Measurements from ENCODE around the gene GOT2.
"Not testable (repeated sequence)": the region's sequence is repeated elsewhere in the genome, so short reads cannot be mapped to it uniquely, and the experiment has no call there.

GOT2 gene

GRCh38 chr16:58699151-58699550, 35.0 kb downstream of the GOT2 start:
- DNase-seq (ENCODE audit: low spot score), result no peak
- Histone ChIP-seq H3K23ac (ENCODE audit: low read depth, low read length, poor library complexity) (no peak overlapping the region), H3K18ac (ENCODE audit: low read length) (no peak overlapping the region), H3K27me3 (ENCODE audit: control insufficient read depth in 3 of 3, insufficient read depth in 3 of 3, low read depth in 1 of 3, low read length in 3 of 3) (peaks cover 0 to 3% (median 0%) of the 10 kb centered on the region in 3 experiments), H3K4me3 (ENCODE audit: low read length in 2 of 2) (no peak overlapping the region), H3K14ac (ENCODE audit: low read length) (no peak overlapping the region), H2AFZ (ENCODE audit: low read length) (no peak overlapping the region), H2BK5ac (ENCODE audit: low read length) (no peak overlapping the region), H4K8ac (ENCODE audit: low read depth, low read length) (no peak overlapping the region), H2BK12ac (ENCODE audit: low read length) (no peak overlapping the region), H3K79me1 (ENCODE audit: low read depth, low read length) (no peaks in the 10 kb centered on the region), H3K4me2 (ENCODE audit: insufficient read depth, low read length, poor library complexity, severe bottlenecking) (no peak overlapping the region), H2BK120ac (ENCODE audit: low read depth, low read length) (no peak overlapping the region), H3K36me3 (replicated peaks in 1 of 2; ENCODE audit: control insufficient read depth in 2 of 2, insufficient read depth in 2 of 2, low read length in 2 of 2) (no peaks in the 10 kb centered on the region), H2AK5ac (ENCODE audit: low read depth, low read length) (no peak overlapping the region), H3K4ac (ENCODE audit: low read length) (no peak overlapping the region), H3K4me1 (ENCODE audit: control insufficient read depth in 2 of 2, insufficient read depth in 1 of 2, low read depth in 1 of 2, low read length in 2 of 2) (no peaks in the 10 kb centered on the region), H3K9ac (ENCODE audit: low read depth, low read length, poor library complexity) (no peak overlapping the region), H4K91ac (ENCODE audit: low read depth, low read length, poor library complexity) (no peak overlapping the region), H3K27ac (replicated peaks; ENCODE audit: low read length) (no peak overlapping the region), H2BK15ac (ENCODE audit: low read length) (no peak overlapping the region), H3K9me3 (replicated peaks in 1 of 2; ENCODE audit: control insufficient read depth in 2 of 2, insufficient read depth in 1 of 2, low read depth in 1 of 2, low read length in 2 of 2) (no peaks in the 10 kb centered on the region)
- WGBS, 2 donors (ENCODE audit: extremely low coverage in 2 of 2, insufficient read length in 2 of 2, insufficient replicate concordance in 1 of 2), result no CpG with 5 or more reads among the region's 4 CpGs

- no peak overlapping the region for H3K9ac ChIP-seq (ENCODE audit: low read depth, low read length, poor library complexity)
Observed at GRCh38 chr16:58695368-58695767, 38.7 kb downstream of the GOT2 start.

GRCh38 chr16:58692450-58692849, 41.7 kb downstream of the GOT2 start:
- Histone ChIP-seq H3K4me3 (ENCODE audit: low read length in 2 of 2) (no peak overlapping the region), H3K18ac (ENCODE audit: low read length) (no peak overlapping the region), H2BK120ac (ENCODE audit: low read depth, low read length) (no peak overlapping the region), H3K36me3 (replicated peaks in 1 of 2; ENCODE audit: control insufficient read depth in 2 of 2, insufficient read depth in 2 of 2, low read length in 2 of 2) (no peaks in the 10 kb centered on the region), H3K9ac (ENCODE audit: low read depth, low read length, poor library complexity) (no peak overlapping the region), H3K27ac (replicated peaks; ENCODE audit: low read length) (no peak overlapping the region), H2BK15ac (ENCODE audit: low read length) (no peak overlapping the region), H4K91ac (ENCODE audit: low read depth, low read length, poor library complexity) (no peak overlapping the region), H2BK12ac (ENCODE audit: low read length) (no peak overlapping the region), H3K4me2 (ENCODE audit: insufficient read depth, low read length, poor library complexity, severe bottlenecking) (no peak overlapping the region), H2AFZ (ENCODE audit: low read length) (no peak overlapping the region), H3K4me1 (ENCODE audit: control insufficient read depth in 2 of 2, insufficient read depth in 1 of 2, low read depth in 1 of 2, low read length in 2 of 2) (no peaks in the 10 kb centered on the region), H3K79me1 (ENCODE audit: low read depth, low read length) (no peaks in the 10 kb centered on the region), H3K23ac (ENCODE audit: low read depth, low read length, poor library complexity) (no peak overlapping the region), H3K9me3 (replicated peaks in 1 of 2; ENCODE audit: control insufficient read depth in 2 of 2, insufficient read depth in 1 of 2, low read depth in 1 of 2, low read length in 2 of 2) (peaks cover 0 to 3% of the 10 kb centered on the region in 2 donors), H4K8ac (ENCODE audit: low read depth, low read length) (no peak overlapping the region), H3K27me3 (ENCODE audit: control insufficient read depth in 3 of 3, insufficient read depth in 3 of 3, low read depth in 1 of 3, low read length in 3 of 3) (peaks cover 0 to 5% (median 0%) of the 10 kb centered on the region in 3 experiments), H2BK5ac (ENCODE audit: low read length) (no peak overlapping the region), H3K14ac (ENCODE audit: low read length) (no peak overlapping the region), H2AK5ac (ENCODE audit: low read depth, low read length) (no peak overlapping the region), H3K4ac (ENCODE audit: low read length) (no peak overlapping the region)
- DNase-seq (ENCODE audit: low spot score), result no peak
- WGBS, 2 donors (ENCODE audit: extremely low coverage in 2 of 2, insufficient read length in 2 of 2, insufficient replicate concordance in 1 of 2), result no CpG with 5 or more reads among the region's 1 CpG

More at GRCh38 chr16:58695368-58695767, 38.7 kb downstream of the GOT2 start:
- Histone ChIP-seq H3K27ac (replicated peaks; ENCODE audit: low read length) (no peak overlapping the region), H2BK15ac (ENCODE audit: low read length) (no peak overlapping the region), H2AK5ac (ENCODE audit: low read depth, low read length) (no peak overlapping the region), H4K8ac (ENCODE audit: low read depth, low read length) (no peak overlapping the region), H3K4ac (ENCODE audit: low read length) (no peak overlapping the region), H2BK12ac (ENCODE audit: low read length) (no peak overlapping the region), H2BK5ac (ENCODE audit: low read length) (no peak overlapping the region), H4K91ac (ENCODE audit: low read depth, low read length, poor library complexity) (no peak overlapping the region), H3K4me2 (ENCODE audit: insufficient read depth, low read length, poor library complexity, severe bottlenecking) (no peak overlapping the region), H2AFZ (ENCODE audit: low read length) (no peak overlapping the region), H3K18ac (ENCODE audit: low read length) (no peak overlapping the region), H3K27me3 (ENCODE audit: control insufficient read depth in 3 of 3, insufficient read depth in 3 of 3, low read depth in 1 of 3, low read length in 3 of 3) (peaks cover 0 to 3% (median 0%) of the 10 kb centered on the region in 3 experiments), H3K36me3 (replicated peaks in 1 of 2; ENCODE audit: control insufficient read depth in 2 of 2, insufficient read depth in 2 of 2, low read length in 2 of 2) (no peaks in the 10 kb centered on the region), H3K9me3 (replicated peaks in 1 of 2; ENCODE audit: control insufficient read depth in 2 of 2, insufficient read depth in 1 of 2, low read depth in 1 of 2, low read length in 2 of 2) (peaks cover 0 to 3% of the 10 kb centered on the region in 2 donors), H2BK120ac (ENCODE audit: low read depth, low read length) (no peak overlapping the region), H3K23ac (ENCODE audit: low read depth, low read length, poor library complexity) (no peak overlapping the region), H3K4me1 (ENCODE audit: control insufficient read depth in 2 of 2, insufficient read depth in 1 of 2, low read depth in 1 of 2, low read length in 2 of 2) (no peaks in the 10 kb centered on the region), H3K4me3 (ENCODE audit: low read length in 2 of 2) (no peak overlapping the region), H3K79me1 (ENCODE audit: low read depth, low read length) (no peaks in the 10 kb centered on the region), H3K14ac (ENCODE audit: low read length) (no peak overlapping the region)
- no CpG with 5 or more reads among the region's 1 CpG for WGBS, 2 donors (ENCODE audit: extremely low coverage in 2 of 2, insufficient read length in 2 of 2, insufficient replicate concordance in 1 of 2)
- DNase-seq (ENCODE audit: low spot score), result no peak

GRCh38 chr16:58686985-58687706, 47.0 kb downstream of the GOT2 start:
- not testable (repeated sequence) for H3K9ac ChIP-seq (ENCODE audit: low read depth, low read length, poor library complexity); H3K4me1 ChIP-seq (ENCODE audit: control insufficient read depth in 2 of 2, insufficient read depth in 1 of 2, low read depth in 1 of 2, low read length in 2 of 2); H3K23ac ChIP-seq (ENCODE audit: low read depth, low read length, poor library complexity); H2AK5ac ChIP-seq (ENCODE audit: low read depth, low read length); H3K4ac ChIP-seq (ENCODE audit: low read length); H3K36me3 ChIP-seq (replicated peaks in 1 of 2; ENCODE audit: control insufficient read depth in 2 of 2, insufficient read depth in 2 of 2, low read length in 2 of 2); H3K9me3 ChIP-seq (replicated peaks in 1 of 2; ENCODE audit: control insufficient read depth in 2 of 2, insufficient read depth in 1 of 2, low read depth in 1 of 2, low read length in 2 of 2); H2BK5ac ChIP-seq (ENCODE audit: low read length); H3K14ac ChIP-seq (ENCODE audit: low read length); H2BK120ac ChIP-seq (ENCODE audit: low read depth, low read length); H3K4me2 ChIP-seq (ENCODE audit: insufficient read depth, low read length, poor library complexity, severe bottlenecking); H3K18ac ChIP-seq (ENCODE audit: low read length); H4K91ac ChIP-seq (ENCODE audit: low read depth, low read length, poor library complexity); DNase-seq (ENCODE audit: low spot score); H3K27ac ChIP-seq (replicated peaks; ENCODE audit: low read length); H4K8ac ChIP-seq (ENCODE audit: low read depth, low read length); H3K79me1 ChIP-seq (ENCODE audit: low read depth, low read length); H3K4me3 ChIP-seq (ENCODE audit: low read length in 2 of 2); H2BK15ac ChIP-seq (ENCODE audit: low read length); H2AFZ ChIP-seq (ENCODE audit: low read length); H2BK12ac ChIP-seq (ENCODE audit: low read length); H3K27me3 ChIP-seq (ENCODE audit: control insufficient read depth in 3 of 3, insufficient read depth in 3 of 3, low read depth in 1 of 3, low read length in 3 of 3)
- WGBS, 2 donors (ENCODE audit: extremely low coverage in 2 of 2, insufficient read length in 2 of 2, insufficient replicate concordance in 1 of 2), result no CpG with 5 or more reads among the region's 8 CpGs

All from neuronal stem cell (in vitro differentiated cells).